NCI-H446 treated with DMSO at 0.1 percent for 48 hours (cell line): ENCODE measurements around the gene PTPRN2.
A peak's percentile ranks its signal among the peaks of the same experiment; 100 is the strongest.
"Not testable (repeated sequence)": the region's sequence is repeated elsewhere in the genome, so short reads cannot be mapped to it uniquely, and the experiment has no call there.

Source experiments
- DNase-seq: peaks from one replicate; lab custom pipeline; 2025; lab: John Stamatoyannopoulos, UW

PTPRN2 gene

DNA sequence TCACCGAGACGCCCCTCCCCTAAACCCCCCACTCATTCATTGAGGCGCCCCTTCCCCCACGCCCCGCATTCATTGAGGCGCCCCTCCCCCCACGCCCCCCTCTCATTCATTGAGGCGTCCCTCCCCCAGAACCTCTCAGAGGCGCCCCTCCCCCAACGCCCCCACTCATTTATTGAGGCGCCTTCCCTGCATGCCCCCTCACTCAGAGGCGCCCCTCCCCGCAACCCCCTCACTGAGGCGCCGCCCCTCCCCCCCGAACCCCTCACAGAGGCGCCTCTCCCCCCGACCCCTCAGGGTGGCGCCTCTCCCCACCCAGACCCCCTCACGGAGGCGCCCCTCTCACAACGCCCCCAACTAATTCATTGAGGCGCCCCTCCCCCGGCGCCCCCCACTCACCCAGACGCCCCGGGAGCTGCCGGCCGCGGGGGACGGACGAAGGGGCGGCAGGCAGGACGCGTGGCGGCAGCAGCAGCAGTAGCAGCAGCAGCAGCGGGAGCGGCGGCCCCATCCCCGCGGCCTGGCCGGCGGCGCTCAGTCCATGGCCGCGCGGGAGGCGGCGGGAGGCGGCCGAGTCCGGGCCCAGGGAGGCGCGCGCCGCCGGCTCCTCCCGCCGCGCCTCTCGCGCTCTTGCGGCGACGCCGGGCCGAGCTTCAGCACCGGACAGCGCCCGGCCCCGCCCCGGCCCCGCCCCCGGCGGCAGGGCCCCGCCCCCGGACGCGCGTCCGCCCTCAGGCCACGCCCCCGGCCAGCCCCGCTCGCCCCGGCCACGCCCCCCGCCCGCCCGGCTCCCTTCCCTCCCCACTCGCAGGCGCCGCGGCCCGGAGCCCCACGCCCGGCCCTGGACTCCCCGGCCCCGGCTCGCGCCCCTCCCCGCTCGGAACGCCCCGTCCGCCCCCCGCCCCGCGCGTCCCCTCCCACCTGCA is at the start of gene PTPRN2:
Gene PTPRN2 (minus strand): TSS at position 662 of the 923 bp plus-strand sequence.
- peak; percentile 24 for DNase-seq

- no peak for DNase-seq
These were observed 45.7 kb upstream of the PTPRN2 start for GRCh38 chr7:158633055-158633956.

DNA sequence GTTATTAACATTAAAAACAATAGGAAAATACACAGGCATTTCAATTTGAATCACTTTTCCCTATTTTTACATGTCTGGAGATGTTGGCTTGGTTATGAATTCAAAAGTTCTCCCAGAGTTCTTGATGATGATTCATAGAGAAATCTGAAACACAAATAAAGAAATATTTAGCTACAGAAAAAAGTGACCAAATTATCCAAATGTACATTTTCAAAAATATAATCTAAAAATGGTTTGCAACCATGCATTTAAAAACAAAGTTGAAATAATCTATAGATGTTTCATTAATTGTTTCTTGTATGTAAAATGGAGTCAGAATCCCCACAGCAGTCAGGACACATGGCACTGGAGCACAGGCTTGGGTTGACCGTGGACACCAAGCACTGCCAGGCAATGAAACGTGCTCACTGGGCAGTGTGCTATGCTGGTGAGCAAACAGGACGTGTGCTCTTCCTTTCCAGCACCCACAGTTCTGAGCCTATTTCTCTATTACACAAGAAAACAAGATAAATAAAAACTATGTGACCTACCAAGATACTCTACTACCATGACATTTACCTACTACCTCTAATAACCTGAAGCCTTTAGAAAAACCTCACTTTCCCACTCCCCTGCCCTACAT is 44.1 kb upstream of the PTPRN2 start:
- no peak for DNase-seq

GRCh38 chr7:158626289-158626688 is 38.7 kb upstream of the PTPRN2 start:
- DNase-seq, result not testable (repeated sequence)

DNA sequence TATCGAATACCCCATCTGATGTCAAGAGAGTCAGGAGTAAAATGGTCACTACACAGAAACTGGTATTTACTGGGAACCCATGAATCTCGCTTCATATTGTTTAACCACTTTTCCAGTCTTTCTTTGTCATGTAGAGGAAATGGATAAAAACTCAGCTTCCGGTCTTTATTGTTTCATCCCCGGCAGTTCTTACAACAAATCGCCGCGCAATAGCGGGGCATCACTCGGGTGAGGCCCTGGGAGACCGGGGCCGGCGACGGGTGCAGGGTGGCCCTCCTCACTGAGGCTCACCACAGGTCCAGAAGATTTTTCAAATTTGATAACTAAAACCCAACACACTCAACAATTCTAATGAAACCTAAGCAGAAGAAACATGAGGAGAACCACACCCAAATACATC is 35.6 kb upstream of the PTPRN2 start:
- no peak for DNase-seq

- DNase-seq, result no peak
These were observed 33.3 kb upstream of the PTPRN2 start for GRCh38 chr7:158620839-158621441.

GRCh38 chr7:158620418-158620817 is 32.8 kb upstream of the PTPRN2 start:
- DNase-seq, result no peak

- DNase-seq, result no peak
These were observed 31.1 kb upstream of the PTPRN2 start for GRCh38 chr7:158618745-158619140.

GRCh38 chr7:158617737-158618128 is 30.1 kb upstream of the PTPRN2 start:
- DNase-seq, result no peak

GRCh38 chr7:158616050-158616449 is 28.4 kb upstream of the PTPRN2 start:
- DNase-seq, result no peak

- no peak for DNase-seq
These were observed 27.1 kb upstream of the PTPRN2 start for GRCh38 chr7:158614700-158615099.

DNA sequence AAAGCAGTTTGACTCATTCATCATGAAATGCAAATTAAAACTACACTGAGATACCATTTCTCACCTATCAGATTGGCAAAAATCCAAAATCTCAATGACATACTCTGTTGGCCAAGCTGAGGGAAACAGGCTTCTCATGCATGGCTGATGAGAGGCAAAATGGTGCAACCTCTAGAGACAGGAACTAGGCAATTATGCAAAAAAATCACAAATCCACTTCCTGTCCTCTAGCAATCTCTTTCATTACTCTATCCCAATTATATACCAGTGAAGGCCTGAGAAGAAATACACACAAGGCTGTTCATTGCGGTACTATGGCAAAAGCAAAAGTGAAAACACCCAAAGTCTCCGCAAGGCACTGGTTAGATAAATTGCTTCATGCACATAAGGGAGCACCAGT is 25.9 kb upstream of the PTPRN2 start:
- DNase-seq, result no peak

DNA sequence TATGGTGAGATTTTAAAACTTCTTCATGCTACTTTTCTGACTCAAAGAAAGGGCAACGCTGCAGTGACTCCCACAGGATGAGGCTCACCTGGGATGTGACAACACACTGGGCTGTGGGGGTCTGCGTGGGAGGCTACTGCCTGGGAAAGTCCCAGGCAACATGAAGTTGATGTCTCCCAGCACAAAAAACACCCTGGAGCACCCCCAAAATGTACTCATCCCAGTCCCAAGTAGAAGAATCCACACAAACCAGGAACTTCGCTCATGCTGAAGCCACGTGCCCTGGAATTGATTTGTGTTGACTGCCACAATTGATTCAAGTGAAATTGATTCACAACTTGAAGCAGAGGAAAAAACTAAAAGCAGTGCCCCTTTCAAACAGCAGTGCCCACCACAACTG is 24.9 kb upstream of the PTPRN2 start:
- no peak for DNase-seq

- DNase-seq, result no peak
These were observed 23.9 kb upstream of the PTPRN2 start for GRCh38 chr7:158611541-158611940.

- DNase-seq, result no peak
These were observed 21.8 kb upstream of the PTPRN2 start for GRCh38 chr7:158609313-158609974.

GRCh38 chr7:158607563-158607962 is 19.9 kb upstream of the PTPRN2 start:
- no peak for DNase-seq

DNA sequence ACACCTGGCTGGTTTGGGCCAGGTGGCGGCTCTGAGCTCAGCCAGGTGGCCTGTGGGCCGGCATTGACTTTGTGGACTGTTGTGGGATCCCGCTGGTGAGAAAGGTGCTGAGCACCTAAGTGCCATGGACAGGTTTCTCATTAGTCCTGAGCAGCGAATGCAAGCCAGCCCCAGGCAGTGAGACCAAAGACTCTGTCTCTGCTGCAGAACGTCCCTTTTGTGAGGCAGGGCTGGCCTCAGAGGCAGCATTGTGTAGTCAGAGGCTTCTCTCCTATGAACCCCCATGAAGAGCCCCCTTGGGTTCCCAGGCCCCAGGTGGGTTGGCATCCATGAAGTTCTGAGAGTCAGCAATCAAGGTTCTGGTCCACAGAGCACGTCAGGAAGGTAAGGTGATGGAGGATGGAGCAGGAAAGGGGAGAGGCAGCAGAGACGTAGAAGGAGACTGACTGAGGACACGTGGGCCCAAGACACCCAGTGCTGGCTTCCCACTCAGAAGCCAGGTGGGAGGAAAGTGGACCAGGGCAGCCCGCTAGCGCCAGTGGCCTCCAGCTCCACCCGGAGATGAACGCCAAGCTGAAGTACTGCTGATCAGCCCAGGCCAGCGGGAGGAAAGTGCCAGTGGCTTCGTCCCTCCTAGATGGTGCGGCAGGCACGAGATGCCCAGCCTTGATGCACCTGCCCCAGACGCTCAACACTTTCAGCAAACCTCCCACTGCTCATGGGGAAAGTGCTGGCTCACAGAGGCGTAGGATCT is 19.2 kb upstream of the PTPRN2 start:
- no peak for DNase-seq

- no peak for DNase-seq
These were observed 18.5 kb upstream of the PTPRN2 start for GRCh38 chr7:158606129-158606528.

- DNase-seq, result no peak
These were observed 16.4 kb upstream of the PTPRN2 start for GRCh38 chr7:158603773-158604755.
